CD4-positive, alpha-beta T cell treated with Interleukin-21 for 1 hour (primary cell): Measurements from ENCODE around the gene NMRK2.

Experiments used
- DNase-seq: peaks from one replicate; pipeline ENCODE4 v3.0.0-alpha.2; 2020

NMRK2 gene

DNA sequence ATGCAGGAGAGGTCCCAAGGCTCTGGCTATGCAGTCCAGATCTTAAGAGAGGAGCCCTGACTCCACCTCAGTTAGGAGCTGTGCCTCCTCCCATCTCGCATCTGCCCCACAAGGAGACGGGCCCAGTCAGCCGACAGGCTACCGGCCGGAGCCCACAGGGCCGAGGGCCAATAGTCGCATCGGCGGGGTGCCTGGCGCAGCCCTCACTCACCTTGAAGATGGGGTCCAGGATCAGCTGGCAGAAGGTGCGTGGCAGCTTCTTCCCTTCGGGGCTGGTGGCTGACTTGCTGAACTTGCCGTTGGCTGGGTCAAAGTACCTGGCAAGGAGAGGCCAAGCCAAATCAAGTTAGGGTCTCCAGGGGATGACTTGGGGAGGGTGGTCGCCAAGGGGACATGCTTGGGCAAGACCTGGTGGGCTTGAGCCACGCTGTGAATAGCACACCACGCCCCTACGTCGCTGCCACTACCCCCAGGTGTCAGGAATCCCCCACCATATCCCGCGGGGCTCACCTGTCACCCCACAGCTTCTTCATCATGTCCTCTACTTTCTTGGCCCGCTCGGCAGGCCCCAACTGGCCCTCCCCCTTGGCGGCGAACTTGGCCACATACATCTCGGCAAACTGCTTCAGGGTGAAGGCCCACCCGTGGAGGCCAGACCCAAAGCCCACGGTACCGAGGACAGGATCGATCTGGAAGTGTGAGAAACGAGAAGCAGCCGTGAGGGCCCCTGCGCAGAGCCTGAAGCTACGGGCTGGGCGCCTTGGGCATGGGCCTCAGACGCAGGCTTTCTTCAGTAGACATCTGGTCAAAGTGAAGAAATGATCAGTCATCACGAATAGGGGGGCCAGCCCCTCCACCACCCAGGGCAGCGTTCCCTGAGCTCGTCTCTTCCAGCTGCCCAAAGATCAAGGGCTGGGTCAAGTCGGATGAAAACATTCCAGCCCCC lies 49.1 kb downstream of the NMRK2 start:
- DNase-seq, result no peak

DNA sequence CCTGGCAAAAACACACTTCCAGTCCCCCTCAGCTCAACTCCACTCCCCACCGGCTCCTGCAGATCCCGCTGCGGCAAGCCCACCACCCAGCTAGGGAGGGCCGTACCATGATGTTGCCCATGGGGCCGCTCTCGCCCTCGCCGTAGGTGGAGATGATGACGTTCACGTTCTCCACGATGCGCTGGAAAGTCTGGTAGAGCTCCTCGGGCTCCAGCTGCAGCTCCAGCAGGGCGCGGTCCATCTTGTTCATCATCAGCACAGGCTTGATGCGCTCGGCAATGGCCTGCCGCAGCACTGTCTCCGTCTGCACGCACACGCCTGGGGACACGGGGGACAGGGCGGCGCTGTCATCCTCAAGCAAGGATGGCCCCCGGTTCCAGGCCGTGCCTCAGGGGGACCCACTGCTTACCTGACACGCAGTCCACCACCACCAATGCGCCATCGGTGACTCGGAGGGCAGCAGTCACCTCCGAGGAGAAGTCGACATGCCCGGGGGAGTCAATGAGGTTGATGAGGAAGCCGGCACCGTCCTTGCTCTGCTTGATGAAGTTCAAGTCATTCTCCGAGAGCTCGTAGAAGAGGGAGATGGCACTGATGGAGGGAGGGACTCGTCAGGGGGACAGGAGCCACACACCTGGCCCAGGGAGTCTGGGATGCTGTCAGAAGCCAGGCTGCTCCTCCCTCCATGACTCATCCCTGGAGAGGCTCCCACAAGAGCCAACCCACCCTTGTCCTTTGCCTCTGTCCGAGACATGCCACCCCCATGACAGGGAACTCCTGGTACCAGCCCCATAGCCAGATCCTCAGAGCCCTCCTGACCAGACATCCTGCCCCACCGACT lies 50.1 kb downstream of the NMRK2 start:
- no peak for DNase-seq

DNA sequence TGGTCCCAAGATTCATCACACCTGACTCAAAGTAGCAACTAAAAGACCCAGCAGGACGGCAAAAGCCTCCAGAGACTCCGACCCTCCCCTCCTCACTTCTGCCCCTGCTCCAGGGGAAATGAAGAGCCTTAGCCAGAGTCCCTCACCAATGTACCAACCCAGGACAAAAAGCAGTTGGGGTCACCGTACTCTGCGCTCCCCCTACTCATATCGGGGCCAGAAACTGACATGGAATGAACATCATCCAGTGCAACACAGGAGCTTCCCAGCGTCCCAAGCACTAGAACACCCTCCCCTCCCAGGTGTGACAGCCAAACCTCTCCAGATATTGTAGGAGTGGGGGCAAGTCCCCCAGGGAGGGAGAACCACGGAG lies 50.7 kb downstream of the NMRK2 start:
- no peak for DNase-seq

DNA sequence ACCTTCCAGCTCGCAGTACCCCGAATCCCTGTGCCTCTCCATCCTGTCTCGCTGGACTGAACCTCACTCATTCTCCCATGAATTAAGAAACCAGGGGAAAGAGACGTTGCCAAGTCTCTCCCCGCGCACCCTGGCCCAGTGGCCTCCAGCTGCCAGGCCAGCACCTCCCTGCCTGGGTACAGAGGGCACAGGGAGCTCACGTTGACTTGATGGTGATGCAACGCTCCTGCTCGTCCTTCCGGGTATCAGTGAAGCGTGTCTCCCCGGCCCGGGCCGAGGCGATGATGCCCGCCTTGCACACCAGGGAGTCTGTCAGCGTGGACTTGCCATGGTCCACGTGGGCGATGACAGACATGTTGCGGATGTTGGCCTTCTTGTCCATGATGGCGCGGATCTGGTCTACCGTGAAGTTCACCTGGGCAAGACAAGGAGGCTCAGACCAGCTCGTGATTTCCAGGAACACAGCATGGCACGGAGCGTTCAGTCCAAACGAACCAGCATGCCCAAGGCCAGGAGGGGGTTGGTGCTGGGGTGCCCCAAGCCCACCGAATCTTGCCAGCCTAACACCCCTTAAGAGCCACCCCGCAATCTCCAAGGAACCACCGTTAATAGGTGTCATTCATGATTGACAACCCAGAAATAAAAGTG lies 51.2 kb downstream of the NMRK2 start:
- peak; percentile 25 for DNase-seq

DNA sequence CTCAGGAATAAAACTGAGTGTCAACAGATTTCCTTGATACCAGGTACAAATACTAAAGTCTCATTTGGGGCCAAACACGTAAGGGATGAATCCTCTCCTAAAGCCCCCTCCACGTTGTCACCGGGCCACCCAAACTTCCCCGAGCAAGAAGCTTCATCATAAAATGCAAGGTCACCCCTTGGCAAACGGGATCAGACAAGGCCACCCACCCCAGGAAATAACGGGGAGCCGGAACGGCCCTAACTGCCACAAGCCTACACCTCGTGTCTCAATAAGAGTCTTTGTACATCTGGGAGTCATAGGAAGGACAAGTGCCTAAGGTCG lies 51.7 kb downstream of the NMRK2 start:
- no peak for DNase-seq

DNA sequence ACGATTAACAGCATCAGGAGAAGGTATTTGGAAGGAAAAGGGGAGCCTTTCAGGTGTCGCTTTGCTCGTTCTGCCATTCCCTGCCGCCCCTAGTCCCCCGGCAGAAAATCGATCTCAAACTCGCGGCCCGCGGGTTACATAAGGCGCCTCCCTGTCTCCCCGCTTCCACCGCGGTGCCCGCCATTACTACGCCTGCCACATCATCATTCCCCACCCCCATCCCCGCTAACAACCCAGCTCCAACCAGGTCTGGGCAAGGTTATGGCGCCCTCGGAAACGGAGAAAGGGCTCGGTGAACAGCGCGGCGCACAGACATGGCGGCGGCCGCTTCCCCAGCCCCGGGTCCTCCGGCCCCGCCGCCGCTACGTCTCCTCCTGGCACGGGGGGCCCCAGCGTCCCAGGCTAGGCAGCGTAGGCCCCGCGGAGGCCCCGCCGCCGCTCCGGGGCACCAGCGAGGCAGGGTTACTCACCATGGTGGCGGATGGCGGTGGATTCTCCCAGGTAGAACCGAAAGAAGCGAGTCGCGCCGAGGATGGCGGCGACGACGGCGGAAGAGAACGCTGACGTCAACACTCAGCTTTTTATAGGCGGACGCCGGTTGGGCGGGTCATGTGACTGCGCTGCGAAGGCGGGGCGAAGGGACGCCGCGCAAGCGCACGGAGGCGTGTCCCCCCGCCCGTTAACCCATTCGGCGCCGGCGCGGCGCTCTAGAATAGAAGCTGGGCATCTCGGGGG lies 52.2 kb downstream of the NMRK2 start, which contains the start of gene EEF2:
Gene EEF2 (minus strand): TSS at position 556 of the 735 bp plus-strand sequence. CDS start 83 bp downstream, at position 473.
- DNase-seq, result peak; percentile 93

DNA sequence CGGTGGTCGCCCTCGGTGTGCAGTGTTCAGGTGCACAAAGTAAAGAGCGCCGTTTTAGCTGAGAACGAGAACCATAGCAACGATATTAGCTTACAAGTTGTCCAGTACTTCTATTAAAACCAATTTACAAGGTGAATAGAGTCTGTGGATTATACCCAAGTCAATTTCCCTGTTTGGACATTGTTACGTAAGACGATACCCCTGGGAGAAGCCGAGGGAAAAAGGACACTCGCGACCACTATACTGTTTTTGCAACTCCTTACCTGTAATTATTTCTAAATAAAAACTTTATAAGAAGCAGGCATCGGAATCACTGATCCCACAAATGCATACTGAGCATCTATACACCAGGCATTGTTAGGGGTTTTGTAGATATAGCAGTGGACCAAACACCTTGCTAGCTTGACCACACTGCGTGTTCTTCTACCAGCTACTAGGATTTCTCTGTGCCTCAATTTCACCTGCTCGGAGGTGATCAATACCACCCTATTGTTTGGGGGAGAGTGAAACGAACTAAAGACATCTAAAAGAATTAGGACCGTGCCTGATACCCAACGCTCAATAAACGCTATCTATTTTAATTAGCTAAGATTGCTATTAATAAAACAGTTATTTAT lies 52.9 kb downstream of the NMRK2 start:
- no peak for DNase-seq

DNA sequence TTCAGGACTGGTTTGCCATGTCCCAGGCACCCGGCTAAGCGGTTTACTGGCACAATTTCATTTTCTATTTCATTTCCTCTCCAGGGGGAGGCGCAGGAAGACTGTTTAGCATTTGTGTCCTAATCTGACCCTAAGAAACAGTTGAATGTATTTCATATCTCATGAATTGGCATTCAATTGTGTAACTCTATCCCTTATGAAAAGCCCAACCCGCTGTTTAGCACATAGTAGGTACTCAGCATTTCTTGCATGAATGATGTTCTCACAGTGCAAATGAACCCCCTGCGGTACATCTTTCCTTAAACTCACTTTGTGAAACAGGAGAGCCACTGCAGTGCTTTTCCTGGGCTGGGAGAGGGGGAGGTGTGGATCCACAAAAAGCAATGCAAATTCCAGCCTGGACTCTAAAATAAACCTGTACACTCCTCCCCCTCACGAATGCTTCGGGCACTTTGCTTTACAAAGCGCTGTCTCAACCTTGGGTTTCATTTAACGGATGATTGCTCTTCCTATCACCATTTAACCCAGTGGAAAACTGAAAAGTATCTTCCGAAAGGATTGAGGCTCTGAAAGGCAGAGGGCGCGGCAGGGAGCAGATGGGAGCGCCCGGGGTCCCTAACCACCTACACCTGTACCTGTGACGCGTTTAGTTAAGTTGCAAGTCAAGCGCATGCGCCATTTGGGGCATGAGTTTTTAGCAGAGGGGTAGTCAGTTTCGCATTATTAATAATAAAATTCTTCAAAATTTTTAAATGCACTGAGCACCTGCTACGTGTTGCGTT lies 53.6 kb downstream of the NMRK2 start:
- peak; percentile 84 for DNase-seq

DNA sequence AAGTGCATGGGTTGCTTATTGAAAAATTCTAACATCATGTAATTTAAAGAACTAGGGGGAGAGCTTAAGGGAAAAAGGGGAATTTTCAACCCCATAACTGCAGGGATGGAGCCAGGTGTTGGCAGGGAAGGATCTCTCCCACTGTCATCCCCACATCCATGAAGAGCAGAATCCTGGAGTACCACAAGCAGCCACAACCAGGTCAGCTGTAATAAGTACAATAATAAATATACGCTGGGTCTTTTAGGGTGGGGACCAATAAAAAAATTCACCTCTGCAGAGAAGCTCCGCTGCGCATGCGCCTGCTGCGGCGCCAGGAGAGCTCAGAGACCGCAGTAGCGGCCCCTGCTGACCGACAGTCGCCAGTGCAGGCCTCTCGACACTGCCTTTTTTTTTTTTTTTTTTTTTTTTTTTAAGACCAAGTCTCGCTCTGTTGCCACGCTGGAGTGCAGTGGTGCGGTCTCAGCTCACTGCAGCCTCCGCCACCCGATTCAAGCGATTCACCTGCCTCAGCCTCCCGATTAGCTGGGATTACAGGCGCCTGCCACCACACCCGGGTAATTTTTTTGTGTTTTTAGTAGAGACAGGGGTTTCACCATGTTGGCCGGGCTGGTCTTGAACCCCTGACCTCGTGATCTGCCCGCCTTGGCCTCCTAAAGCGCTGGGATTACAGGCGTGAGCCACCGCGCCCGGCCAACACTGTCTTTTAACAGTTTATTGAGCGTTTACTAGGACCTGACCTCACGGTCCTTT lies 54.9 kb downstream of the NMRK2 start:
- peak; percentile 92 for DNase-seq

DNA sequence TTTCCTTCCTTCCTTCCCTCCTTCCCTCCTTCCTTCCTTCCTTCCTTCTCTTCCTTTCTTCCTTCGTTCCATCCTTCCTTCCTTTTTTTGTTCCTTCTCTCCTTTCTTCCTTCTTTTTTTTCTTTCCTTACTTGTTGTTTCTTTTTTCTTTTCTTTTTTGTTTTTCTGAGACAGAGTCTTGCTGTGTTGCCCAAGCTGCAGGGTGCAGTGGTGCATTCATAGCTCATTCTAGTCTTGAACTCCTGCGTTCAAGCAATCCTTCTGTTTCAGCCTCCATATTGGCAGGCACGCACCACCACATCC lies 57.9 kb downstream of the NMRK2 start:
- no peak for DNase-seq
